D341Med (cell line): ENCODE data around the gene NBR1.
"Not testable (repeated sequence)": the region's sequence is repeated elsewhere in the genome, so short reads cannot be mapped to it uniquely, and the experiment has no call there.

Experiments
- DNase-seq: peaks from one replicate; pipeline ENCODE4 v3.0.0; 2012; ENCODE audit warnings: low spot score

The NBR1 gene, protein sequence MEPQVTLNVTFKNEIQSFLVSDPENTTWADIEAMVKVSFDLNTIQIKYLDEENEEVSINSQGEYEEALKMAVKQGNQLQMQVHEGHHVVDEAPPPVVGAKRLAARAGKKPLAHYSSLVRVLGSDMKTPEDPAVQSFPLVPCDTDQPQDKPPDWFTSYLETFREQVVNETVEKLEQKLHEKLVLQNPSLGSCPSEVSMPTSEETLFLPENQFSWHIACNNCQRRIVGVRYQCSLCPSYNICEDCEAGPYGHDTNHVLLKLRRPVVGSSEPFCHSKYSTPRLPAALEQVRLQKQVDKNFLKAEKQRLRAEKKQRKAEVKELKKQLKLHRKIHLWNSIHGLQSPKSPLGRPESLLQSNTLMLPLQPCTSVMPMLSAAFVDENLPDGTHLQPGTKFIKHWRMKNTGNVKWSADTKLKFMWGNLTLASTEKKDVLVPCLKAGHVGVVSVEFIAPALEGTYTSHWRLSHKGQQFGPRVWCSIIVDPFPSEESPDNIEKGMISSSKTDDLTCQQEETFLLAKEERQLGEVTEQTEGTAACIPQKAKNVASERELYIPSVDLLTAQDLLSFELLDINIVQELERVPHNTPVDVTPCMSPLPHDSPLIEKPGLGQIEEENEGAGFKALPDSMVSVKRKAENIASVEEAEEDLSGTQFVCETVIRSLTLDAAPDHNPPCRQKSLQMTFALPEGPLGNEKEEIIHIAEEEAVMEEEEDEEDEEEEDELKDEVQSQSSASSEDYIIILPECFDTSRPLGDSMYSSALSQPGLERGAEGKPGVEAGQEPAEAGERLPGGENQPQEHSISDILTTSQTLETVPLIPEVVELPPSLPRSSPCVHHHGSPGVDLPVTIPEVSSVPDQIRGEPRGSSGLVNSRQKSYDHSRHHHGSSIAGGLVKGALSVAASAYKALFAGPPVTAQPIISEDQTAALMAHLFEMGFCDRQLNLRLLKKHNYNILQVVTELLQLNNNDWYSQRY

DNA sequence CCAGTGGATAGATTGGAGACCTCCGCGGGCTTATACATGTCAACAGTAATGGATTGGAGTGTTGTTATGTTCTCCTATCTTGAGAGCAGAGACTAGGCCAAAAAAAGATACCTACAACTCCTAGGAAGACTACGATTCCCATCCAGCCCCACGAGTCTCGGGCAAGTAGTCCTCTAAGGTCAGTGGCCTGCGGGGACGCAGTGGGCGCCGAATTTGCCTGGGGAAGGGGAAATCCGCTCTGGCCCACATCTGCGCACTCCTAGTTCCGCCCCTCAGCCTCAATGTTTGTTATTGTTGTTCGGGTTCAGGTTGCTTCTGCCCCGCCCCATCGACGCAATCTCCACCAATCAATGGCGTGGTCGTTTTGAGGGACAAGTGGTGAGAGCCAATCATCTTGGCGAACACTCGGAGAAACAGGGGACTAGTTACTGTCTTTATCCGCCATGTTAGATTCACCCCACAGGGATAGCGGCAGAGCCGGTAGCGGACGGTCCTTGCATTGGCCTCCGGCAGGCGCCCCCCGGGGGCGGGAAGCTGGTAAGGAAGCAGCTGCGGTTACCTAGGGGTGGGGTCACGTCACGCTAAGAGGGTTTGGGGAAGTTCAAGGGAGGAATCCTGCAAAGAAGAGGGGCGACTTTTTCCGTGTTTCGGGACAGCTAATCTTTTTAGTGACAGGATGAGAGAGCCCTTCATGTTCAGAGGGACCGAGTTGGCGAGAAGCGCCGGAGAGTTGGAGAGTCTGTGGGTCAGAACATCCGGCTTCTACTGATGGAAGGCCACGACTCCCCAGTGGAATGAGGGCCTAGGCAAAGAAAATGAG lies at the start of gene NBR1:
TSS of gene NBR1 (plus strand) at position 449 of the 820 bp plus-strand sequence. CDS start 4,586 bp downstream, outside the sequence.
- peak; percentile 94 for DNase-seq

DNA sequence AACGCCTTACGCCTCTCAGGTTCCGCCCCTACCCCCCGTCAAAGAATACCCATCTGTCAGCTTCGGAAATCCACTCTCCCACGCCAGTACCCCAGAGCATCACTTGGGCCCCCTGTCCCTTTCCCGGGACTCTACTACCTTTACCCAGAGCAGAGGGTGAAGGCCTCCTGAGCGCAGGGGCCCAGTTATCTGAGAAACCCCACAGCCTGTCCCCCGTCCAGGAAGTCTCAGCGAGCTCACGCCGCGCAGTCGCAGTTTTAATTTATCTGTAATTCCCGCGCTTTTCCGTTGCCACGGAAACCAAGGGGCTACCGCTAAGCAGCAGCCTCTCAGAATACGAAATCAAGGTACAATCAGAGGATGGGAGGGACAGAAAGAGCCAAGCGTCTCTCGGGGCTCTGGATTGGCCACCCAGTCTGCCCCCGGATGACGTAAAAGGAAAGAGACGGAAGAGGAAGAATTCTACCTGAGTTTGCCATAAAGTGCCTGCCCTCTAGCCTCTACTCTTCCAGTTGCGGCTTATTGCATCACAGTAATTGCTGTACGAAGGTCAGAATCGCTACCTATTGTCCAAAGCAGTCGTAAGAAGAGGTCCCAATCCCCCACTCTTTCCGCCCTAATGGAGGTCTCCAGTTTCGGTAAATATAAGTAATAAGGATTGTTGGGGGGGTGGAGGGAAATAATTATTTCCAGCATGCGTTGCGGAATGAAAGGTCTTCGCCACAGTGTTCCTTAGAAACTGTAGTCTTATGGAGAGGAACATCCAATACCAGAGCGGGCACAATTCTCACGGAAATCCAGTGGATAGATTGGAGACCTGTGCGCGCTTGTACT lies 45.7 kb upstream of the NBR1 start, which contains the start of gene BRCA1:
TSS of gene BRCA1 (minus strand) at position 232 of the 834 bp plus-strand sequence. CDS start 1,268 bp downstream, outside the sequence.
- DNase-seq, result peak; percentile 98

DNA sequence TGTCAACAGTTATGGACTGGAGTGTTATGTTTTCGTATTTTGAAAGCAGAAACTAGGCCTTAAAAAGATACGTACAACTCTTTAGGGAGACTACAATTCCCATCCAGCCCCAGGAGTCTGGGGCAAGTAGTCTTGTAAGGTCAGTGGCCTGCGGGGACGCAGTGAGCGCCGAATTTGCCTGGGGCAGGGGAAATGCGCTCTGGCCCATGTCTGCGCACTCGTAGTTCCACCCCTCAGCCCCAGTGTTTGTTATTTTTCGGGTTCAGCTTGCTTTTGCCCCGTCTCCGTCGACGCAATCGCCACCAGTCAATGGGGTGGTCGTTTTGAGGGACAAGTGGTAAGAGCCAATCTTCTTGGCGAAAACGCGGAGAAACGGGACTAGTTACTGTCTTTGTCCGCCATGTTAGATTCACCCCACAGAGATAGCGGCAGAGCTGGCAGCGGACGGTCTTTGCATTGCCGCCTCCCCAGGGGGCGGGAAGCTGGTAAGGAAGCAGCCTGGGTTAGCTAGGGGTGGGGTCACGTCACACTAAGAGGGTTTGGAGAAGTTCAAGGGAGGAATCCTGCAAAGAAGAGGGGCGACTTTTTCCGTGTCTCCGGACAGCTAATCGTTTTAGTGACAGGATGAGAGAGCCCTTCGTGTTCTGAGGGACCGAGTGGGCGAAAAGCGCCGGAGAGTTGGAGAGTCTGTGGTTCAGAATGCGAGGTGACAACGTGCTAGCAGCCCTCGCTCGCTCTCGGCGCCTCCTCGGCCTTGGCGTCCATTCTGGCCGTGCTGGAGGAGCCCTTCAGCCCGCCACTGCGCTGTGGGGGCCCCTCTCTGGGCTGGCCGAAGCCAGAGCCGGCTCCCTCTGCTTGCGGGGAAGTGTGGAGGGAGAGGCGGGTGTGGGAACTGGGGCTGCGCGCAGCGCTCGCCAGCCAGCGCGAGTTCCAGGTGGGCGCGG lies 44.8 kb upstream of the NBR1 start:
- DNase-seq, result peak; percentile 42

DNA sequence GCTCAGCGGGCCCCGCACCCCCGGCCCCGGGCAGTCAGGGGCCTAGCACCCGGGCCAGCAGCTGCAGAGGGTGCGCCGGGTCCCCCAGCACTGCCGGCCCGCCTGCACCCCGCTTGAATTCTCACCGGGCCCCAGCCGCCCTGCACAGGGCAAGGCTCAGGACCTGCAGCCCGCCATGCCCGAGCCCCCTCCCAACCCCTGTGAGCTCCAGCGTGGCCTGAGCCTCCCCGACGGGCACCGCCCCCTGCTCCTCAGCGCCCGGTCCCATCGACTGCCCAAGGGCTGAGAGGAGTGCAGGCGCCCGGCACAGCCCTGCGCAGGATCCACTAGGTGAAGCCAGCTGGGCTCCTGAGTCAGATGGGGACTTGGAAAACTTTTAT lies 44.1 kb upstream of the NBR1 start:
- no peak for DNase-seq

DNA sequence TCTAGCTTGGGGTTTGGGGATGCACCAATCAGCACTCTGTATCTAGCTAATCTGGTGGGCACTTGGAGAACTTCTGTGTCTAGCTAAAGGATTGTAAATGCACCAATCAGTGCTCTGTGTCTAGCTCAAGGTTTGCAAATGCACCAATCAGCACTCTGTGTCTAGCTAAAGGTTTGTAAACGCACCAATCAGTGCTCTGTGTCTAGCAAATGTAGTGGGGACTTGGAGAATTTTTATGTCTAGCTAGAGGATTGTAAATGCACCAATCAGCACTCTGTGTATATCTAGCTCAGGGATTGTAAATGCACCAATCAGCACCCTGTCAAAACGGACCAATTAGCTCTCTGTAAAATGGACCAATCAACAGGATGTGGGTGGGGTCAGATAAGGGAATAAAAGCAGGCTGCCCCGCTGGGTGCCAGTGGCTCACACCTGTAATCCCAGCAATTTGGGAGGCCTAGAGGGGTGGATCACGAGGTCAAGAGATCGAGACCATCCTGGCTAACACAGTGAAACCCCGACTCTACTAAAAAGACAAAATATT lies 43.6 kb upstream of the NBR1 start:
- not testable (repeated sequence) for DNase-seq

DNA sequence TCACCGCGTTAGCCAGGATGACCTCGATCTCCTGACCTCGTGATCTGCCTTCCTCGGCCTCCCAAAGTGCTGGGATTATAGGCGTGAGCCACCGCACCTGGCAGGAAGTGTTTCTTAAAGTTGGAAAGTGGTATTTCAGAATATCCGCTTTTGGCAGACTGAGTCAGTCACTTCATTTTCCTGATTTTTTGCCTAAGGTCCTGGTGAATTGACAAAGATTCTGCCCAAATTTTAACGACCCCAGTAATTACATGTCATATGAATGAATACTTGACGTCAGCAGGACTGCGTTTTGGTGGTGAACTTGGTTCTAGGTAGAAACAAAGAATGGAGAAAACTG lies 41.4 kb upstream of the NBR1 start:
- no peak for DNase-seq

DNA sequence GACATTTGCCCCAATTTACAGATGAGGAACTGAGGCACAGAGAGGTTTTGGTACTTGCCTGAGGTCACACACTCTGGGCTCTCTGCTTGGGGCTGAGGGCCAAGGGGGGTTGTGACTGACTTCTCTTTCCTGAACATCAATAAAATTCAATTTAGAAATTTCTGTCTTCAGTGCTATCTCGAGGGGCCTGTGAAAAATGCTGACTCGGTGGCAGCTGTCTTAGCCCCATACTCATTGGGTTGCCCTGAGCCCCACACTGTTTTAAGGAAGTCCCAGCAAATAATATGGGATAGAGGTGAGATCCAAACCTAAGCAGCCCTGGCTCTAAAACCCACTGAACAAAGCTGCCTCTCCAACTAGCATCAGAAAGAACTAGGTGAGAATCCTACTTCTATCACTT lies 38.9 kb upstream of the NBR1 start:
- no peak for DNase-seq

DNA sequence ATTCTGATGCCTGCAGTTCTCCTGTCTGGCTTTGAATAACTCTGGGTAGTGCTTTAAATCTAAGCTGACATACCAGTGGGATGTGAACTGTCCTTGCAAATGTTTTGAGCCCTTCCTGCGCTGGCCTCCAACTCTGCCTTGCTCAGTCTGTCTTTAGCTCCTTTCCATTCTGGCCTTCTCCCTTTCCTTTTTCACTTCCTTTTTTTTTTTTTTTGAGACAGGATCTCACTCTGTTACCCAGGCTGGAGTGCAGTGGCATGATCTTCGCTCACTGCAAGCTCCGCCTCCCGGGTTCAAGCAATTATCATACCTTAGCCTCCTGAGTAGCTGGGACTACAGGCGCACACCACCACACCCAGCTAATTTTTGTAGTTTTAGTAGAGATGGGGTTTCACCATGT lies 37.6 kb upstream of the NBR1 start:
- DNase-seq, result not testable (repeated sequence)

DNA sequence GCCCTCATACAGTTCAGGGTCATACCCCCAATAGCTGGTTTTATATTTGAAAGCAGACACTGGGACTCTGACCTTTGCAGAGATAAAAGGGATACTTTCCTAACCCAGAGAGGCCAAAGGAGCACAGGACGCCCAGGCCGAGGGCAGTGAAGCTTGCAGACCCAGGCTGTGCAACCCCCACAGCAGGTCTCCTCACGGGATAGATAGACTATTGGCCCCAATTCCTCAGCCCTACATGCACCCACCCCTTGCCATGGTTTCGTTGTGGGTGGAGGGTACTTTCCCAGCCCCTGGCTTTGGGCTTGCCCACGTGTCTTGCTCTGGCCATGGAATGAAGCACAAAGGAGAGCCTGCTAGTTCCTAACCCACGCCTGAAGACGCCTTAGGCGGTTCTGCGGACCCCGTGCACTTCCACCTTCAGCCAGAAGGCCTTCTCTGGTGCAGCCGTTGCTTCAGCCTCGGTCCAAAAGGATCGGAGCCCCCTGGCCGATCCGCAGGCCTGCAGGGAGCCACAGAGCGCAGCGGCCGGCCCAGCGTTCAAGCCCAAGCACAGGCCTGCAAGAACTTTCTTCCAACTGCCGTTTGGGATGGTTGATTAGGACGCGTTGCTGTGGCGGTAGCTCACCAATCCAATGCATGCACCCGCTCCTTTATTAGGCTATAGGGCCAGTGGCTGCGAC lies 36.1 kb upstream of the NBR1 start:
- no peak for DNase-seq

DNA sequence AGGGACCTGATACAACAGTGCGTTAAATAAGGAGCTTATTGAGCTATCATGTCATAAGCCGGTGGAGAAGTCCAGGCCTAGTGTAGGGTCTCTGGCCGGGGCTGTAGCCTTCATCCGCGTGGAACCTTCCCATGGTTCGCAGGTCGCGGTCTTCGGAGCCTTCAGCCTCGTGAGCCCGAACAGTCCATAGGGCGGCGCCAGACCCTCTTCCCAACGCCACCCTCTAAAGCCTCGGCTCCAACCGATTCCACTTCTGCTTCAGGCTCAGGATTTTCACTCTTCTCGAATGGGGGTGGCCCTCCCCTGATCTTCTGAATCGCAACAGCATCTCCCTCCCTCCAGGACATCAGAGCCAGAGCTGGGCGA lies 35.6 kb upstream of the NBR1 start:
- no peak for DNase-seq

DNA sequence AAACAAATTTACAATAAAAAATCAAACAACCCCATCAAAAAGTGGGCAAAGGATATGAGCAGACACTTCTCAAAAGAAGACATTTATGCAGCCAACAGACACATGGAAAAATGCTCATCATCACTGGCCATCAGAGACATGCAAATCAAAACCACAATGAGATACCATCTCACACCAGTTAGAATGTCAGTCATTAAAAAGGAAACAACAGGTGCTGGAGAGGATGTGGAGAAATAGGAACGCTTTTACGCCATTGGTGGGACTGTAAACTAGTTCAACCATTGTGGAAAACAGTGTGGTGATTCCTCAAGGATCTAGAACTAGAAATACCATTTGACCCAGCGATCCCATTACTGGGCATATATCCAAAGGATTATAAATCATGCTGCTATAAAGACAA lies 34.4 kb upstream of the NBR1 start:
- not testable (repeated sequence) for DNase-seq

DNA sequence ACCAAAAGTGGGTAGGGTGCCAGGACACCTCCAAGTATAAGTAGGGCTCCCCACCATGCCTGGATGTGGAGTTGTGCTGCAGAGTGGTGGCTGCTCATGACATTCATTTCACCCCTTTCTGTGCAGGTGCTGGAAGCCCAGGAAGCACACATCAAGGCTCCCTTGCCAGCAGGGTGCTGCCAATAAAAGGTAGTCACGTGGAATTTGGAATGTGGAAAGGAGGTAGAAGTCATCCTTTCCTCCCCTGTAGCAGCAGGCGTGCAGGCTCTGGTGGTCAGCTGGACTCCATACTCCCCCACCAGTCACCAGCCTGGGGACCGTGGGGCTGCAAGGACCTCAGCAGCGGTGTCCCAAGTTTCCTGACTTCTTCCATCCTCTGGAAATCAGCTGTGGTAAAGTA lies 32.5 kb upstream of the NBR1 start:
- DNase-seq, result not testable (repeated sequence)

DNA sequence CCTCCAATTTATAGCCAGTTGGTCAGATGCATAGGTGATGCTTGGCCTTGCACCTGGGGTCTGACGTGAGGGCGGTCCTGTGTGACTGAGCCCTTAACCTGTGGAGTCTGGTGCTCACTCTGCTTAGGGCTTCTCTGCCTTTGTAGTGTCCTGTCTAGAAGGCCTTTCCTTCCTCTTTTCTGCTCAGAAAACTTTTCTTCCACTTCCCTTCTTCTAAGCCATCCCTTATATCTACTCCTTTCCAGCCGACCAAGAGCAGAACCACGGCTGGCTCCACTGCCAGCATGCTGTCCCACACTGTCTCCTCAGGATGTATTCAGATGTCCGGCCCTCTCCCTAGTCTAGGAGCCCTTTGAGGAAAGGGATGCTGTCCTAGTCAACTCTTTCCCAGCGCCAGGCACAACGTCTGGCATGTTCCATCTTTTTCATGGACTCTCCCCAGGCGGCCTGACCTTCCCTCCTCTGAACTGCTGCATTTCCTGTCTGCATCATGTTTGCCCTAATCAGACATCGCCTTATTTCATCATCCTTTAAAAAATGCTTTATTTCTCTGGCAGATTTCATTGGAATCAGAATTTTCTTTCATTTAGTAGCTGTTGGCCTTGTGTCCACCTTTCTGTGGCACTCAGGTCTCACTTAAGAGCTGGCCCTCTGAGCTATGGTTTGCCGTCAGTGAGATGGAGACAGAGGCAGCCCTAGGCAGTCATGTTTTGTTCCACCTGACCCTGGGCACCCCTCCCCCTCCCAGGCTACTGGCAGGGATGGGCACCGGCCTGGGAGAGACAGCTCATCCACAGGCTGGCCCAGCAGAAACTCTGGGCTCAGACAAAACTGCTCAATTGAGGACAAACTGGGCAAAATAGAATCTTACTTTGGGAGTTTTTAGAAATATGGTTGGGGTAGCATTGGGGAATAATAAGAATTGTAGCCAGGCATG lies 30.4 kb upstream of the NBR1 start:
- no peak for DNase-seq

DNA sequence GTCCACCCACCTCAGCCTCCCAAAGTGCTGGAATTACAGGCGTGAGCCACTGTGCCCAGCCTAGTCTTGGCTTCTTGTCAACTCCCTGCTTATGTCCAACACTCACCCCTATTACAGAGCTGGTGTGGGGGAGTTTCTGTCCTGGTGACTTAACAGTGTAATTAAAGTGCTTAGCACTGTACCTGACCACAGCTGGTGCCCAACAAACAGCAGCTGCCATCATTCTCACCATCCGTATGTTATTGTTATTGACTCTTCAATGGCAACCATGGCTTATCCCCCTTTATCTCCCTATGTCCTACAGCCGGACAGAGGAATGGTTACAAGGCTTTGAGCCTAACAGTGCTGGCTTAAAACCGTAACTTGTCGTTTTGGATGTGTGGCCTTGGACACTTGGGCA lies 28.9 kb upstream of the NBR1 start:
- no peak for DNase-seq

DNA sequence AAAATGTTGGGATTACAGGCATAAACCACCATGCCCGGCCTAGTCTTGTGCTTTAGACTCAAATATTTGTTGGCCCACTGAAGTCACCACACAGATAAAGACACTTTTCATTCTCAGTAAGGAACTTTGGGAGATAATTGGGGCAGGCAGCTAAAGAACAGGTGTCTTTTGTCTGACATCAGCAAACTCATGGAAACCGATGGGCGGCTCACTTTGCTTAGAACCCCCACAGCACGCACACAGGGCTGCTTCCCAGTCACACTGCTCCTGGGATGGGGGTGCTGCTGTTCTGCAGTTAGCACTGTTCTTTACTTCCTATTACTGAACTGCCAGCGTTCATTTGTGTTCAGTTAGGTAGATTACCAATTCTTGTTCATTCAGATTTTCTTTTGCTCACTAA lies 27.8 kb upstream of the NBR1 start:
- no peak for DNase-seq

DNA sequence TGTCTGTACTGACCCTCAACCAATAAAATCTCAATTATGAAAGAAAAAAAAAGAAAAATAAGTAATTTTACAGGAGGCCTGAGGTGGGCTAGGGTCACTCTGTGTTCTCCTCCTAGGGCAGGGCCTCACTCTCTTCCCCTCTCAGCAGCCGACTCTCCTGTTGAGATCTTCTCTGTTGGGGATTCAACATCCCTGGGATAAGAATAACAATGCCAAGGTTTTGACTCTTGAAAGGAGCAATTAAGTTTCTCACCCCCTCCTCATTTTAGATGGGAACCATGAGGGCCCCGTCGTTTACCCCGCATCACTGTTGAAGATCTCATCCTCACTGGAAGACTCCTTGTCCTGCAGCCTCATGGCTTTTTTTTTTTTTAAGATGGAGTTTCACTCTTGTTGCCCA lies 24.4 kb upstream of the NBR1 start:
- DNase-seq, result no peak

DNA sequence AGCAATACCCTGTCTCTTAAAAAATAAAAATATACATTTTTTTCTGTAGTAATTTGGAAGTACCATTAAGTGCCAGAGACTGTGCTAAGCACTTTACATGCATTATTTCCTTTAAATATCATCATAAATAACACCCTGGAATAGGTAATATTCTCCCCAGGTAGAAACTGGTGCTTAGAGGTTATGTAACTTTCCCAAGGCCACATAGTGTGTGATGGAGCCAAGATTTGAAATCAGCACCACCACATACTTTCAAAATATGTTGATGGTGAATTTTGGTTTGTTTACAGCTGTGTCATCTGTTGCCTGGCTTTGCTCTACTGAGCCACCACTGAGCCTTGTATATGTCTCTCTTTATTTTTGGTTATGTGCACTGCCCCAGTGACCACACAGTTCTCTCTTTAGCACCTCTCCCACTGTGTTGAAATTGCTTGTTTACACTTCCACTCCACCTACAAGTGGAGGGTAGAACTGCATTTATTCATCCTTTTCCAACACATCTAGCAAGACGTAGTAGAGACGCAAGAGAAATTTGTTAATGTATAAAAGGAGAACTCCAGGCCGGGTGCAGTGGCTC lies 19.0 kb upstream of the NBR1 start:
- DNase-seq, result no peak
